GM18526 (cell line): Measurements from ENCODE around the gene CKAP5.

ENCODE experiments used
- POLR2A ChIP-seq: IDR thresholded peaks from 3 replicates; pipeline ENCODE4 v1.6.1; 2011; ENCODE audit not compliant: insufficient read length; ENCODE audit errors: extremely low read depth

Gene CKAP5

DNA sequence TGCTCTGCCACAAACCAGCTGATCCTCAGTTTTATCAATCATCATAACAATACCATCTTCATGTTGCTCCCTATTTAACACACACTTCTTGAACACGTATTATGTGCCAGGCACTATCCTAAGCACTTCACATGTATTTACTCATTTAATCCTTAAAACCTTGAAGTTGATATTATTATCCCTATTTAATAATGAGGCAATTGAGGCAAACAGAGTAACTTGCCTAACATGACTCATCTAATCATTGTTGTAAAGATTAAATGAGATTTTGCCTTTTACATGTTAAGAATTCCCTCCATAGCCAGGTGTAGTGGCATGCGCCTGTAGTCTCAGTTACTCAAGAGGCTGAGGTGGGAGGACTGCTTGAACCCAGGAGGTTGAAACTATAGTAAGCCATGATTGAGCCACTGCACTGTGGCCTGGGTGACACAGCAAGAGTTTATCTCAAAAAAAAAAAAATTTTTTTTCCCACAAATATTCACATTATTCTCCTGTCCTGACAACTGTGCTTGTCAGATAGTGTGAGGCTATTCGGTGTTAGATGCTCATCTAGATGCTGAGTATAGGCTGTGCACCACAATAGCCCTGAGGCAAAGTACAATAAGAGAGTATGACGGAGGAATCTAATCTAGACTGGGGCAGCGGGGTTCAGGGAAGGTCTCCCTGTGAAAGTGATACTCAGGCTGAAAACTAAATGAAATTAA is 13.4 kb downstream of the CKAP5 start:
- no peak for TF ChIP-seq POLR2A

DNA sequence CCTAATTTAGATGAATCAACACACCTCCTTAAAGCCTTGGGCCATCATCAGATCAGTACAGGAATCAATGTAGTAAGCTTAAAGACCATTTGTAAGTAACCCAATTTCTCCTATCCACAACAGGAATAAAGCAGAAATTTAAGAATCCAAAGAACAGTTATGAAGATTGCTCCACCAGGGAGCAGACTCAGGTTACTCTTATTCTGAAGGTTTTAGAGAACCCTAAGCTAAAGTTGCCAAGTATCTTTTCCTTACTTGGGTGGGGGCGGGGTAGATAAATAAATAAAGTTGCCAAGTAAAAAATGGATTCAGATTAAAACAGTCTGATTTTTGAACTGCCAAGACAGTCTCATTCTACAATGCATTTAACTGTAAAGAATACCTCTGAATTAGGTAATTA is 18.1 kb downstream of the CKAP5 start:
- TF ChIP-seq POLR2A = no peak

DNA sequence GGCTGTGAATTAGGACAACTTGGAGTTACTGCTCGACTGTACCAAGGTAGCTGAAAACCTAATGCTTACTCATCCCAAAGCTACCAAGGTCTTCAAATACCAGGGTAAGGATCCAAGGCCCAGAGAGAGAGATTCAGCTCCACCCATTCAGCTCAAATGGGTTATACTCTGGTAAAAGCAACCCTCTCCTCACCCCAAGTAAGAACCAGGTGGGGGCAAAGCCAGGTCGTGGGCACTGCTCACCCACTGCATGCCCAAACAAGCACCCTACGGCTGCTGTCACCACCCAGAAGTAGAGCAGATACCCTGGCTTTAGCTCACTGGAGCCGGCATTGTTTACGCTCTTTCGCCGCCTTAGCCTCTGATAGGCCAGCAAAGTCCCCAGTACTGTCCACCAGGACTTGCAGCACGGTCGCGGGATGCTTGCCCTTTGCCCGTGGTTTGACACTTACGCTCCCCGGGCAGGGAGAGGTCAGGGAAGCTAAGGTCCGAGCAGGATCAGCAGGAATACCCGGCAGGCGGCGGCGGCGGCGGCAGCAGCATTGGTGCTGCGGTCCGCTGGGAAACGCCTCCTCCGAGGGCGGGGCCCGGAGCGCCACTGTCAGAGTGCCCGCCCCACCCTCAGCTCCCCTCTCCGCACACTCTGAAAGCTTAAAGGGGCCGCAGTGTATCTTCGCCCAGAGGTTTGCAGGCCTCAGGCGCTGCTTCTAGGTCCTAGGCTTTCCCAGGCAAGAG is 19.6 kb downstream of the CKAP5 start:
- TF ChIP-seq POLR2A = no peak

DNA sequence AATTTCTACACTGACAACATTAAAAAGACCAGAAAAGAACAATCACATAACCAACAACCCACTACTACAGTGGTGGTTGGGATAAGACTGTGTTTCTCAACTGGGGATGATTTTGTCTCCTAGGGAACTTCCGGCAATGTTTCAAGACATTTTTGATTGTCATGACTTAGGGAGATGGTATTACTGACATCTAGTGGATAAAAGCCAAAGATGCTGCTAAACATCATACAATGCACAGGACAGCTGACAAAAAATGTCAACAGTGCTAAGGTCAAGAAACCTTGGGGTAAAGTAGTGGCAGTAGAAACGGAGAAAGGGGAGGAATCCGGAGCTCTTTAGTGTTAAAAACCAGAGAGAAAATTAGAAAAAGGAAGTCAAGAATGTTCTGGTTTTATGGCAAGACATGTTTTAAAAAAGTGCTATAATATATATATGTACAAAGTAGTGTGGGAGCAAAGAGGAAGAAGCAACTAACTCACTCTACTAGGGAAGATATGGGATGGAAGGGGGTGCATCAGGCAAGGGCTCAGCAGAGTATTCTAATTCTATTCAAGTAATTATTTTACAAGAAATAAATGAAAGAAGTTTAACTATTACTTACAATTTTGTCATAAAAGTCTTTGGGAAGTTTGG is 37.2 kb downstream of the CKAP5 start:
- TF ChIP-seq POLR2A = no peak

DNA sequence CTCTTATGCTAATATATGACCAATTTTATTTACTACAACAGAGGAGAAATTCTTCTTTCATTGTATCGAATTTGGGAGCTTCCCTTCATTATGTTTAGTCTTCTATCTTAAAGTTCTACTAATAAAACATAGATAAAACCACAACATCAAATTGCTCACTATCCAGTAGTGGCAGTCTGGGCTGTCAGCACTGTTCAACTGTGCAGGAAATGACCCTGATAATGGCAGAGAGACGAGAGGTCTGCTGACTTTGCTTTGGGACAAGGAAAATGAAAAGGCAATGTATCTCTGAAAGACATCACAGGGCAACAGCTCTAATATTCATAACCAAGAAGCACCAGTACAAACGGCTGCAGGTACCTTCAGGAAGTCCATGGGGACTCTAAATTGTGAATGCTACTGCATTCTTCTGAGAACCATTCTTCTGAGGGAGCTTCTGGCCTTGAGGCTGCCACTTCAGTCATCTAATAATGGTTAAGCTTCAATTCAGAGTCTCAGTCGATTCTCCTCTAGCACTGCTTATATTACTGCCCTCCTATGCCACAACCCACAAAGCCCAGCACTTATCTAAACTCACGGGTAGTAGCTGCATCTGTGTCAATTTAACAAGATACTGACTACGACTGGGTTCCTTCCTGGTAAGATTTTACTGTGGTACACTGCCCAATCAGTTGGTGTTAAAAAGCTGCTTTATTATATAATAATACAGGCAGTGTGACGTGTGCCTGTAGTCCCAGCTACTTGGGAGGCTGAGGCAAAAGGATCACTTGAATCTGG is 44.2 kb downstream of the CKAP5 start:
- TF ChIP-seq POLR2A = no peak

DNA sequence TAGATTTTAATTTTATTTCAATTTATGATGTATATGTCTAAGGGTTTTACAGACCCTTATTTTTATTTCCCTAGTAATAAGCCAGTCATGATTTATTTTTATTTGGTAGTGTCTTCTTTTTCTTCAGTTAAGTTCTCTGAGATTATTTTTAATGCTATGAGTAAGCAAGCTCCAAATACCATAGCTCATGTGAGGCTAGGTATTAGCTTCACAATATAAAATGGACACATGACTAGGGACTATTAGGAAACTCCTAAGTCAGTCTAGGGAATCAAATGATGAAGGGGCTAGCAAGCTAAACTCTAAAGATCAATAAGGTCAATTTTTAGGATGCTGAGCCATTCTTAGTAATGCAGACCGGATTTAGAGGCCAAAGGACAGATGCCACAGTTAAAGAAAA is 45.9 kb downstream of the CKAP5 start:
- no peak for TF ChIP-seq POLR2A

DNA sequence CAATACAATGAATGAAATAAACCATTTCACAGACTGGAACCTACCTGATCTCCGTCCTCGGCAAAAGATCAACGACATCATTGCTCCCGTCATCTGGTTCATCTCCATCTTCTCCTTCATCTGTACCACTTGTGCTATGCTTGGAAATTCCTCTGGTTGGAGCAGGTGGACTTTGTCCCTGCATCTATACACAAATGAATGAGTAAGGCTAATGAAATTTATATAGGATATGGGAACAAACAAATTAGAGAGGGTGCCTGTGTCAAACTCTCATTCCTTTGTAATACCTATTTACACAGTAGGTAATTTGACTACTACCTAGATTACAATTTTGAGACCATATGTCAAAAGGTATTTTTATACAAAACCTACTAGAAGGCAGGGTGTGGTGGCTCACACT is 67.7 kb downstream of the CKAP5 start:
- TF ChIP-seq POLR2A = no peak

DNA sequence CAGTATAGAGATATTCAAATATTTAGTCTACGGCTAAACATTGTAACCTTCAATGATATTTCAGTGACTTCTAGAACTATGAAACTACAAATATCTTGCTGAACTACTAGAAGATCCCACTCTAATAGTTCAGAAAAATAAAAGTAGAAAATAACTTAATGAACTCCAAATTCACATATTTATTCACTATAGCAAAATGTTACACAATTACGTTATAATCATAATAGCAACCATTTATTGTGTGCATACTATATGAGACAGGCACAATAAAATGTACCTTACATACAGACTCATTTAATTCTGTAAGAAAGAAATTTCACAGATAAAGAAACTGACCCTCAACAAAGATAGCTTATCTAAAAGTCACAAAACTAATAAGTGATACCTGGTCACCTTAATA is 69.2 kb downstream of the CKAP5 start:
- TF ChIP-seq POLR2A = no peak

DNA sequence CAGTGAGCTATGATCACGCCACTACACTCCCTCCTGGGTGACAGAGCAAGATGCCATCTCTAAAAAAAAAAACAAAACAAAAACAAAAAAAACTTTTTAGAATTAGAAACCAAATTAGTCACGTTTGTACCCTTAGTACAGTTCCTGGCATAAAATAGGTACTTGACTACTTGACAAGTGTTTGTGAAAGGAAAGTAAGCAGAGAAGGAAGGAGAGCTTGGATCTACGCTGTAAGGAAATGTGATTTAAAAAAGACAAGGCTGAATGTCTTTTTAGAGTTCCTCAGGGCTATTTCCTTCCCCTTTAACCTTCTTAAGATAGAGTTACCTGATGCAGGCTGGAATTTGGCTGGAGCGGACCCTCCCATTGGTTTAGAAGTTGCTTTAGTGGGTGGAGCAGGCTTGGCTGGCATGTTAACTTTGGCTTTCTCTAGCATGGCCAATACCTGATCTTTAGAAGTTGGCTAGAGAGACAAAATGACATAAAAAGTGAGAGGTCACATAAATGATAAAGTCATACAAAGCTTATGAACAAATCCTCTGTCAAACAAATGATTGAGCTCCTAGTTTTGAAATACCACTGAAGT is 76.4 kb downstream of the CKAP5 start:
- TF ChIP-seq POLR2A = no peak

DNA sequence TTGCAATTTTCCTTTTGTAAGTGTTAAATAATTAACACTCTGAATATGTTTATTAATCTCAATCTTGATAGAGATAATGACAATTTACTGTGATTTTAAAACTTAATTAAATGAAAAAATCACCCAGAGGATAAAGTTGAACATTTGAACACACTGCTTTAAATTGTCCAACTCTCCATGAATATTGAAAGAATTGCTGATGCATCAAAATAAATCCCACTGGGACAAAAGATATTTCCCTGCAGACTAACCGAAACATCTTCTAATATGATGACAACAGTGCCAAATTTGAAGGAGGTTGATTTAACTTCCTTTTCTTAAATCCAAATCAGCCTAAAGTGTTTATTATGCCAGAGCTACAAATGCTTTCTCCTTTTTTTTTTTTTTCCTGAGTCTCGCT is 79.4 kb downstream of the CKAP5 start:
- no peak for TF ChIP-seq POLR2A

DNA sequence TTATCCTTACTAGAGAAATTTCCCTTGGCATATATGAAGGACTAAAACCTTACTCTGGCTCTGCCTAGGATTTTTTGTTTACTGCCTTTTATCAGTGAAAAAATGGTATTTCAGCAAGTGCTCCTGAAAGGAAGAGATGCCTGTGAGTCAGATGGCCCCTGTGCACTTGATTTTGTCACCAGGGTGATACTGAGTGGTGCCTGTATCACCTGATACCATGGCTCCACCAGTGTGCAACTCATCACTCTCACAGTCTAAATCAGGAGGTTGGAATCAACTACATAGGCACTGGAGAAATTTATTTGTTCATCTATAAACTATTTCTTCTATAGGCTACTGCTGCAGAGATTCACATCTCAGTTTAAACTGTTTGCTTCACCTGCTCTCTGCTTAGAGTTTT is 83.8 kb downstream of the CKAP5 start:
- TF ChIP-seq POLR2A = no peak

DNA sequence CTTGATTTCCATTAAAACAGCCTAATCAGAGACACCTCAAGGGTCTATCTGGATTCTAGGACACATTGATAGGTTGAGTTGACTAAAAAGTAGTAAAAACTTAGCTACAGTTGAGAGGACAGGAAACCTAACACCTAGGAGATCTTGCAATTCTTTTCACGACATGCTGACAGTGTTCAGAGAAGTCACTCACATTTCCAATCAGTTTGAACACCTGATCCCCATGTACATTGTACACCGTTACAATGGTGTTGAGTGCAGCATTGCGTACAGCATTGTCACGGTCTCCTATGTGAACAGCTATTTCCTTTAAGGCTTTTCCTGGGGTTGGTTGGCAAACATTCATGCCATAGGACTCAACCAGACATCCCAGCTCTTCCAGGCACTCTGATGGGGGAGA is 84.3 kb downstream of the CKAP5 start:
- no peak for TF ChIP-seq POLR2A

DNA sequence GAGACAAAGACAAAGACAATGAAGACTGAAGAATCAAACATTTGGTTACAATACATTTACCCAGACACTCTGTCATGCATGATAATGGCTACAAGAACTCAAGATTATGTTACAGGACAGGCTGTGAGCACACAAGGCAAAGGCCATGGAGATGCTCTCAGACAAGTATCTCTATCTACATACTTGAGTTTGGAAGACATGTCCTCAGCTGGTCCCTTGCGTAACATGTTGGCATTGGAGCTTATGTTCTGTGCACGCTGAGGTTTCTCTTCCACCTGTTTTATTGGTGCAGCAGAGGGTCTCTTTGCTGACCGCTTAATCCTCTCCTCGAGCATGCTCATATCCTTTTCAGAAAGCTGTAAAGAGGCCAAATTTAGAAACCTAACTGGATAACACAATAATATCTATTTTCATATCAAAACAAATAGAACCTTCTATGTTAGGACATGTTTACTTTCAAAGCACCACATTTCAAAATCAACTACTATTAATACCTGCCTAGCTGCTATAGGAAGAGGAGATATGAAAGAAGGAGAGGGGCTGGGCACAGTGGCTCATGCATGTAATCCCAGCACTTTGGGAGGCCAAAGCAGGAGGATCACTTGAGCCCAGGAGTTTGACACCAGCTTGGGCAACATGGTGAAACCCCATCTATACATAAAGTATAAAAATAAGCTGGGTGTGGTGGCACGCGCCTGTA is 85.5 kb downstream of the CKAP5 start:
- TF ChIP-seq POLR2A = no peak

DNA sequence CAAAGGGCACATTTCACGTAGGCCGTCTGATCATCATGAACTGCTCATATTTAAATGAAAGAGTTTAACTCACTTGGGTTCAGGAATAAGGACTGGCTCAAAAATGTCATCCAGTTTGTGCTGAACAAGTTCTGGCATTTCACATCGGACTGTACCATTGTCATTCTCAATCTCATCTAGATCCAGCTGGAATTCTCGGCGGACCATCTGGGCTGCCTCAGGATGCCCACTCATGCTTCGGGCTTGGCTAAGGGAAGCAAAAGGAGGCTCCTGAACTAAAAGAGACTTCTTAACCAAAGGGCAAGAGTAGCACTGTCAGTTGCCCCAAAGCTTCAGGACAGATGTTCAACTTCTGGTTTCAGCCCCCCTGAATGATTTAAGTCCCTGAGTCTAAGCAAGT is 86.9 kb downstream of the CKAP5 start:
- no peak for TF ChIP-seq POLR2A

DNA sequence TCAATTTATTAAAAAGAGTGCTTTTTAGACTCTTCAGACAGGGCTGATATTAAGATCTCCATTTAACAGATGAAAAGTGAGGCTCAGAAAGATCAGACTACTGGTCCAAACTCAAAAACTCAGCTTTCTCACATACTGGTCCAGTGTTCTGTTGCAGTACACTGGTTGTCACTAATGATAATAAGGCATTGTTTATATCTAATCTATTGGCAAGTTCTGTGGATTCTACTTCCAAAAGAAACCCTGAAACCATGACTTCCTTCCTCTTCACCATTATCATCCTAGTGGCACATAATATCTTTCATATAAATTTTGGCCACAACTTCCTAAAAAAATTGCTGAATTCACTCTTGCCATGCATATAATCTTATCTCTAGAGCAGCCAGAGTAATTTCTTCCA is 90.1 kb downstream of the CKAP5 start:
- TF ChIP-seq POLR2A = no peak
